GM21515 (cell line): ENCODE data around the gene XRCC4.
"Not testable (repeated sequence)": the region's sequence is repeated elsewhere in the genome, so short reads cannot be mapped to it uniquely, and the experiment has no call there.

Source experiments
- ATAC-seq: cut with Tn5 transposase; IDR thresholded peaks from one replicate; pipeline ENCODE4 v1.9.1; 2021; ENCODE audit not compliant: unreplicated experiment

The XRCC4 gene

DNA sequence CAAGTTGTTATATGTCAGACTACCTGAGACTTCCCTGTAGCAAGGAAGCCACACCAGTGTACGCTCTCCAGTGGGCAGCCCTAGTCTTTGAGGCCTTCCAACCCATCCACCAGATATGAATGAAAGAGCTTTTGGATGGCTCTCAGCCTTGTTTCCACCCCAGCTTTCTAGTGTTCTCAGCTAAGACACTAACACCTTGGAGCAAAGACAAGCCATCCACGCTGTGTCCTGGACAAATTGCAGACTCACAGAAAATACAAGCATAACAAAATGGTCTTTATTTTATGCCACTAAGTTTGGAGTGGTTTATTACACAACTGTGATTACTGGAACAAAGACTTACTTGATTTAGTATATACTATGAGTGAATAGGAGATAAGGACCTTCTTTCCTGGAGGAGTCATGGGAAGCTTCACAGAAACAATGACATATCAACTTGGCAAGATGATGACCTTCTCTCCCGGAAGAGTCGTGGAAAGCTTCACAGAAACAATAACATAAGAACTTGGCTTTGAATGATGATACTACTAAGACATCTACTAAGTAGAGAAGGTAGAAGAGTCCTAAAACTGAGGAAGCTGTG, 260.2 kb downstream of the XRCC4 start:
- no peak for ATAC-seq

DNA sequence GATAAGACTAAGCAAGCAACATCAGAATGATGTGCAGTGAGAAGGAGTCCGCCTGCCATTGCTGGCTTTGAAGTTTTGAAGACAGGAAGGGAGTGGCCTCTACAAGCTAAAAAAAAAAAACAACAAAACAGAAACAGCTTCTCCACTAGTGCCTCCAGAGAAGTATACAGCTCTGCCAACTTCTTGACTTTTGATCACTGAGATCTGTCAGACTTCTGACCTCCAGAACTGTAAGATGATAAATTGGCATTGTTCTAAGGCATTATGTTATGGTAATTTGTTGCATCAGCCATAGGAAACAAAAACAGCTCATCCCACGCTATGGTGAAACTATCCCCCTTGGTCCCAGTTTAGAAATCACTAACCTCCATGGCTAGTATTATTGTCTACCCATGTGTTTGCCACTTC, 263.2 kb downstream of the XRCC4 start:
- ATAC-seq: no peak

DNA sequence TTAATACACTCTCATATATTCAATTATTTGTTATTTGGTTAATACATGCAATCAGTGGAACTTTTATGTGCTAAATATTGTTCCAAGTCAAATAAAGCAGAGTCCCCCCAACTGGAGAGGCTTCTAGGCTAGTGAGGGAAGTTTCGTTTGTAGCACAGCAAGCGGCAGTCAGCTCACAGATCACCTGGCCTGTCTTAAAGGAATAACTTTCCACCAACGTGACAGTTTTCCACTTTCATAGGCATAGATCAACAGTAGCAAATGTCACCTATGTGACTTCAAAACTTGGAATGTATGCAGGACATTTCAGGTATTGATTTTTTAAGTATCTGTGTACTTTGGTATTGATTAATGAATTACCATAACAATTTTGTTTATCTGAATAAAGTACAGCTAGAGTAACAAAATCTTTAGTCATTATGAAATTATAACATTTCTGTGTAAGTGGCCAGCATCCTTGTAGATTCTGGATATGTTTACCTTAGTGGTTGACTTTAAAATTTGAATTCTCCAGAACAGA, 264.5 kb downstream of the XRCC4 start:
- no peak for ATAC-seq

DNA sequence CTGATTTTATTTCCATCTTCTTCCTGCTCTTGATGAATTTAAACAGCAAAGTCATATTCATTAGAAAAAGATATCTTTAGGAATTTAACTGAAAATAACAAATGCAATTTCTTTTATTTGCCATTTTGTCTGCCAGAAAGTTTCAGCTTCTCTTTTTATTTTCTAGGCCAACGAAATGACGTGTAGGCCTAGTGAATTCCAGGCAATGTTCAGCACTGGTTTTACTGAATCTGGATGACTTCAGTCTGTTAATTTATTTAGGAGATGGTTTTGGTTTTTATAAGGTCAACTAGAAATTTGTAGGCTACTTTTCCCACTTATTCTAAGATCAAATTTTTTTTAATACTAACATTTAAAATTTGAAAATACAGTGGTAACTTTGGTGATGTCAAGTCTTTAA, 265.1 kb downstream of the XRCC4 start:
- ATAC-seq: no peak

DNA sequence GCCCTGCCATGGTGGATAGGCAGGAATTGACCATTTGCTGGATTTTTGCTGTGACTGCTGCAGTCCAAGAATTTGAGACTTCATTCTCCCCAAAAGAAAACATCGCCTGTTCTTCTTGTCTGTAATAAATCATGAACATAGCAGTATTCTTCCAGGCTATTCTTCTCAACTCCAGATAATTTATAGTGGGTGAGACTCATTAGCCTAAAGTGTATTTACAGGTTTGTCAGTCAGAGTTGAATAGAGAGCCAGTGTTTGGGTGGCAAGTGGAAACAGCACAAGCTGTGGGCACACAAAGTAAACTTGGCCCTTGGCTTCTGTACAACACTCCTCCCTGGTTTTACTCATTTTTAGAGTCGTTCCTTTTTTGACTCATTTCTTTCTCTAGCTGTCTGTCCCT, 266.0 kb downstream of the XRCC4 start:
- ATAC-seq: no peak

DNA sequence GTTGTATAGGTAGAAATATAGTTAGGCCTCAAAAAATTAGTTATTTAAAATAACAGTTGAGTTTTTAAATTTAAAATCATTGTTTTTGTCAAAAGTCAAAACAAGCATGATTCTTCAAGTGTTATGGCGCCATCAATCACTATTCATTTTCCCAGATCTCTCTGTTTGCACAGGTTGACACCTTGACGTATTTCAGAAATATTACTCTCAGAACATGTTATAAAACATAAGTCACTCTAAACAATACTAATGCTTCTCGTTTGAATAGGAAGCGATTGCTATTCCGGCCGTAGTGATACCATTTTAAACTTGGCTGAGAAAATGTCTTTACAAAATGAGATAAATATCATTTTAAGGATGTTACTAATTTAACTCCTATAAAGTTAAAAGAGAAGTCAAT, 268.1 kb downstream of the XRCC4 start:
- ATAC-seq: no peak

DNA sequence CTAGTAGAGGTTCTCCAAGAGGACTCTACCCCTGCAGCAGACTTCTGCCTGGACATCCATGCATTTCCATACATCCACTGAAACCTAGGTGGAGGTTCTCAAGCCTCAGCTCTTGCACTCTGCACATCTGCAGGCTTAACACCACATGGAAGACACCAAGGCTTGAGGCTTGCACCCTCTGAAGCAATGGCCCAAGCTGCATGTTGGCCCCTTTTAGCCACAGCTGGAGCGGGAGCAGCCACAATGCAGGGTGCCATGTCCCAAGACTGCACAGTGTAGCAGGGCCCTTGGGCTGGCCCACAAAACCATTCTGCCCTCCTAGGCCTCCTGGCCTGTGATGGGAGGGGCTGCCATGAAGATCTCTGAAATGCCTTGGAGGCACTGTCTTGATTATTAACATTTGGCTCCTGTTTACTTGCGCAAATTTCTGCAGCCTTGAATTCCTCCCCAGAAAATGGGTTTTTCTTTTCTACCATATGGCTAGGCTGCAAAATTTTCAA, 271.0 kb downstream of the XRCC4 start:
- ATAC-seq: no peak

DNA sequence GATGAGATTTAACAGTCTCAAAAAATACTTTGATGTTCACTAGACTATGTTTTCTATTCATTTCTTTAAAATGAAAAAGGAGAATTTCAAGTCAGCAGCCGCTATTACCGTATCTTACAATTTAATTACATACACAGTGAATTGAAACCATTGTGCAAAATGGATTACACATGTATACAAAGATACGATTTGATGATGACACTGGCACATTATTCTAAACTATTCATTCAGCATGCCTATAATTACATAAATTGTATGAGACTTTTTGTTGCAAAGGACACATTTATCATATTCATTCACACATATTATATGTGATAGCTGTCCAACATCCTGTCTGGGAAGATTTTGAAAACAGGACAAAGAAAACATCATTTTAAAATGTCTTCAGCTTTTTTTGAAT, 275.9 kb downstream of the XRCC4 start:
- ATAC-seq: no peak

DNA sequence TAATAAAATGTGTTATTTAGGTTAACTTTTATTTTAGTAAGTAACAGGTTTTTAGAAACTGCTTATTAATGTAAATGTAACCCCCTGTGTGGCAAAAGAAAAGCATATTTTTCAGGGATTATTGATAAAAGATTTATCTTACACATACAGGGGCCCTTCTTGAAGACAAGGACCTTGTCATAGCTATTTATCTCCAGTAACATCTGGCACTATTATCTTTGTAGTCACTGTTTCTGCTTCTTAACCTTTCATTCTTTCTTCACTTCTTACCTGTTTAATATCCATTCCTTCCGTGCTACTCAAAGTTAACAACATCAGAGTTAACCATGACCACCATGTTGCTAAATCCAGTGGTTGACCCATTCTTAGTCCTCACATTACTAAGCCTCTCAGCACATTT, 276.4 kb downstream of the XRCC4 start:
- ATAC-seq: no peak

DNA sequence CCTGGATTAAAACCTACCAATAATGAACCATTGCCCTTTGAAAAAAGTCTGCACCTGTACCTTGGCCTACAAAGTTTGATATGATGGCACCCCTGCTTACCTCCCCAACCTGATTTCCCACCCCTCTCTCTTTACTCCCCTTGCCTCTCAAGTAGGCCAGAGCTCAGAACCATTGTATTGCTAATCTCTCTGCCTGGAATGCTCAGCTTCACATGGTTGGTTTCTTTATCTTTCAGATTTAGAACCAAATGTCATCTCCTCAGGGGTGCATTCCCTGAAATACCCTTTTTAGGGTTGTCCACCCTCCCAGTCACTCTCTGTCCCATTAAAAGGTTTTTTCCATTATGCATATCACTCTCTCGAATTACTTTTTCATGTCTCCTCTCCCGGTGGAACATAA, 277.6 kb downstream of the XRCC4 start:
- ATAC-seq: no peak

DNA sequence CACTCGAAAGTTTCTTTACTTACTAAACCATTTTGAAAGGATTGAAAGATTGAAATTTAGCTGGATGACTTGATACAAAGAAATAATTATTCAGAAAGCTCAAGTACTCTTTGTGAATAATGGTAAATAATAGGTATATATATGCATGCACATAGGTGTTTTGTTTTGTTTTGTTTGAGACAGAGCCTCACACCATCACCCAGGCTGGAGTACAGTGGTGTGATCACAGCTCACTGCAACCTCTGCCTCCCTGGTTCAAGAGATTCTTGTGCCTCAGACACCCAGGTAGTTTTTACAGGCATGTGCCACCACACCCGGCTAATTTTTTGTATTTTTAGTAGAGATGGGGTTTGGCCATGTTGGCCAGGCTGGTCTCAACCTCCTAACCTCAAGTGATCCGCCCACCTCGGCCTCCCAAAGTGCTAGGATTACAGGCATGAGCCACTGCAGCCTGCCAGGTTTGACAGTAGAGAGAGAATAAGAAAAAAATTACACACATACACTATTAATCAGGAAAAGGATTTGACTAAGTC, 278.2 kb downstream of the XRCC4 start:
- ATAC-seq: not testable (repeated sequence)

DNA sequence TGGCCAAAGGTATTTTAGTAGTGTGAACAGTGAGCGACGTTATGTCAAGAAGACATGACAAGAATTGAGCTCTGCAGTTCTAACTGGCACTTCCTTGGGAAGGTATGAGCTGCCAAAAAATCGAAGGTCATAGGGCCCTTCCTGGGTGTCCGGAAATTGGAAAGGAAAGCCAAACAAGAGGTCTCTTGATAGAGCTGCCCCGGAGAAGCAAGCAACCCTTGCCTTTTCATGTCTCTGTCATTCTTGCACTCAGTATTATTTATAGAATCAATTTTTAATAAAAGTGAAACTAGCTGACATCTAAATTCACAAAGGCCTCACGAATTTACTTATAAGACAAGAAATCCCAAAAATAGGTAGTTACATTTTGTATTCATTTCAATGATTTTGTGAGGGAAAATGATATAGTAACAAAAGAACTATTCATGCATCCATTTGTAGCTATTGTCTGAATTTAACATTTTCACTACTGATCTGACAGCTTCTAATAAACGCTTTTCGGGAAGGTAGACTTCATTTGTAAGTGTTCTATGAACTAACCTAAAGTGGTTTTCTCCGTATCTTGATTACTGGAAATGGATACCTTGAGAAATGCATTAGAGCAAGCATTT, 280.4 kb downstream of the XRCC4 start:
- no peak for ATAC-seq

DNA sequence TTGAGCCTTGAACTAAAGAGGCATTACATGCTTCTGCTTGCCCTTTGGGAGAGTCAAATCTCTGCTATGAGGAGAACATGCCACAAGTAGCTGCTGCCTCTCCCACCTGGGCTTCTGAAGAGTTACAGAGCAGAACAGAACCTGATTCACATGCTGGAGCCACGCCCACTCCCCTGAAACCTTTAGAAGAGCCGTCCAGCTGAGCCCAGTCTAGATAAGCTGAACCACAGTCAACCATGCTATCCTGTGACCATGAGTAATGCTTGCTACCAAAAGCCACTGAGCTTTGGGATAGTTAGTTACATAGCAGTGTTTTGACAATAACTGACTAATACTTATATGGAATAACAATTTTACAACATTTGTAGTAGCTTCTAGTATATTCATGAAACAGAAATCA, 283.2 kb downstream of the XRCC4 start:
- no peak for ATAC-seq

DNA sequence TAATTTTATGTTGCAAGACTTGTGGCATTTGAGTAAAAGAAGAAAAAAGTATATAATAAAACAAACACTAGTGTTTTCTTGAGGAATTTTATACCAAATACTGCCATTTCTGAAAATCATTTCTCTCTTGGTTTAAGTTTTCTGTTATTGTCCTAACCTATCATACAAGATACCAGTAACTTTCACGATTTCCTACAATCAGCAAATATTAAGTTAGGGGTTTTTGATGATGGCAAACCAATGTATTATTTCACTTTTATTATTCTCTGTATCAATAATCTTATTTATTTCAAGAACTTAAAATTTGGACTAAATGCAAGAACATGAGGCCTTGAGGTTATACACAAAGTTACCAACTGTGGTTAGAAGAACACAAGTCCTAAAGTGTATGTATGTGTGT, 285.2 kb downstream of the XRCC4 start:
- no peak for ATAC-seq

DNA sequence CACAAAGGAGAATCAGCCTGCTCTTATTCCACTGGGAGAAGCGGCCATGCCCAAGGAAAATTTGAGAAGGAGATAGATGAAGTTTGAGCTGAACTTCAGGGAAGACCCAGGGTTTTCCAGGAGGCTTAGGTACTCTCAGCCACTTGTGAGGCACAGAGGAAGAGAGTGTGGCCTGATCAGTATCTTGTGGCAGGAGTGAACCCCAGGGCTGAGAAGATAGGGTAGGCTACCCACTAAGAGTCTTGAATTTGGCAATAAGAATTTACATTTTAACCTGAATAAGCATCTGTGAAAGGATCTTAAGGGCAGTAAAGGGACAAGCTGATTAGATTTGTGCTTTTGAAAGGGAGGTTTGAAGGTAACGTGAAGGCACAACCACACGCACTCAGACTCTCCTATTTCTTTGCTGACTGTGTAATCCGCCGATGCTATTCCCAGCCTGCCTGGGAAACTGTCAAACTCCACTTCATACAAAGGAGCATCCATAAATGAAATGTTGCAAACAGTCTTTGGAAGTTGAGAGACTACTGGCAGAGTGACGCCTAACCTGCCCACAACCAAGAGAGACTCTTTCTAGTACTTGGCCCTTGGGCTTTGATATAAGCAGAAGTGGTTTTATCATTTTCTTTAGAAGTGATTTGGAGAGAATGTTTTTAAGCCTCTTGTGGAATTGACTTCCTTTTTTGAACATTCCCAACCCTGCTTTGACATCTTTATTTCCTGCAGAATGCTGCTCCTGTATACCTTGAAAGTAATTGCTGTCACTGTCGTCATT, 286.0 kb downstream of the XRCC4 start:
- no peak for ATAC-seq

DNA sequence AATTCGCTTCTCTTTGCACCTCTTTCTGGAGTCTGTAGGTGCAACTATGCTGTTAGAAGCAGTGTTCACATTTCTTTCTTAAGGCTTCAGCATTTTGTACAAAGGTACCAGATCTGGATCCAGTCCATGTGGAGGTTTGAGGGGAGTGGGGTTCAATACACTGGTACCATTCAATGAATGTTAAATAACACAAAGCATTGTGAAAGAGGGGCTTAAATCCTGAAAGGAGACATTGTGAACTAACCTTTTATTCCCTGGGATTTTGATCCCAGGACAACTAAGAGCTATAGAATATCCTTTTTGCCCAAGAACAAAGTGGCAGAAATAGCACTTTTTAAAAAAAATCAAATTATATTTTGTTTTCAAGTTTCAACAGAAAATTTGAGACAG, 286.5 kb downstream of the XRCC4 start:
- no peak for ATAC-seq

DNA sequence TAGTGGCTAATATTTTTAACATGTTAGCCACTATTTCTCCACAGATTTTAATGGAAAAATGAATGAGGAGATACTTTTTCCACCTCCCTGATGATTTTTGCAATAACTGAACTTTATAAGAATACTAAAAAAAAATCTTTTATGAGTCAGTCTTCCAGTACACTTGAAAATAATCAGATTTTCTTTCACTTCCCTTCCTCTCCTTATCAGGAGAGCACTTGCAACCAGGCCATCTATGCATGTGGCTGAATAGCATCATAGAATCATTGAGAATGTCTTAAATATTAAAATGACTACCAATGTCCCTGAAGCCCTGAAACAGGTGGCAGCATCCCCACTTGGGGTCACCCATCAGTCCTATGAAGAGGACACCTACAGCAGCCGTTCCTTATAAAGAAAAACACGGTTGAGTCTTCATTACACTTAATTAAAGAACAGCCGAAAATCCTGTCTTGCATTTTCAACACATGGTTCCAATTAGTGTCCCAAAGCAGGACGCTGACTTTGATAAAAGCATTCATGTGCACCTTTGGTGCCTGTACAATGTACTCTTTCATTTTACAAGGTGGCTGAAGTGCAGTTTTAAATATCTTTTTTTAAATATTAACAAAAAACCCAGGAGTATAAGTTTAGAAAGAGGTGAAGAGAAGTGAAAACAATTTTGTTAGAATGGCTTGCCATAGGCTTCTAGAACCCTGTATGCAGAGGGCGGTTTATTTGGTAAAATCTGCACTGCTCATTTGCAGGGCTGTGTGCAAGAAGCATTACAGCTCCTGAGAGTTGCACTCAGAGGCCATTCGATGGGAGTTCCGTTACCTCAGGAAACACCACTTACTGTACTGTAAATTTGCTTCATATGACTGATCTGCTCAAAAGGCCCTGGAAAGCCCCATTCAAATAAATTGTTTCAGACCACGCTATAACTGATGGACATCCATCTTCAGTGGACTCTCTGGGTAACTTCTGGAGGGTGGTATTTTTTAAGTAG, 287.3 kb downstream of the XRCC4 start:
- peak; percentile 49 for ATAC-seq

DNA sequence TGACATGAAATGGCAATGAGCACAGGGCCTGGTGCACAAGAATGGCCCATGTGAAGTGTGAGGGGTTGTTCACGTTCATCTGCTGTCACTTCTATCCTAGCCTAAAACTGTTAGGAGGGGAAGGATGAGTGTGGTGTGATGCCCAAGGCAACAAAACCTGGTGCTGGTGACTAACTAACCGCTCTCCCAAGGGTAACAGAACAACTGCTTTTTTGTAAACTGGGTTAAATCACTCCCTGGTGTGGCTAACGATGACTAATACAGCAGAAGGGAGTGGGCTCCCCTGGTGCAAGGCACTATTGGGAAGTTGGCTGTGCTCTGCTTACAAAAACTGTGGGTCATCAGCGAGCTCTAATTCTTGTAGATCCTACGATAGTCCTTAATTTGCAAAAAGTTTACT, 291.0 kb downstream of the XRCC4 start:
- peak; percentile 44 for ATAC-seq

DNA sequence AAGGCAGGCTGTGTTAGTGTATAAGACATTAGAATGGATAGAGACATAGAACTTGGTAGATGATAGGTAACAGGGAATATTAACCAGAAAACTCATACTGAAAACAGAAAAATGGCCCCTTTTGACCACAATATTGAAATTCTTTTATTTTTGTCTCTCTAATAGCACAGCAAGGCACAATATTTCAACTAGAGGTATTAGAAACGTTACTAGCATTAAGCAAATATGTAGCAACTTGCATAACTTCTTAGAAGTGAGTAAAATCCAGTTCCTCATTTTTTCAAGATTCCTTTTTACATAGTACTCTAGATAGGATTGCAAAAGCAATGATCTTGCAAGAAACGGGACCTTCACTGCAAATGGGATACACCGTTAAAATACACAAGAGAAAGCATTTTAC, 291.5 kb downstream of the XRCC4 start:
- peak; percentile 36 for ATAC-seq

DNA sequence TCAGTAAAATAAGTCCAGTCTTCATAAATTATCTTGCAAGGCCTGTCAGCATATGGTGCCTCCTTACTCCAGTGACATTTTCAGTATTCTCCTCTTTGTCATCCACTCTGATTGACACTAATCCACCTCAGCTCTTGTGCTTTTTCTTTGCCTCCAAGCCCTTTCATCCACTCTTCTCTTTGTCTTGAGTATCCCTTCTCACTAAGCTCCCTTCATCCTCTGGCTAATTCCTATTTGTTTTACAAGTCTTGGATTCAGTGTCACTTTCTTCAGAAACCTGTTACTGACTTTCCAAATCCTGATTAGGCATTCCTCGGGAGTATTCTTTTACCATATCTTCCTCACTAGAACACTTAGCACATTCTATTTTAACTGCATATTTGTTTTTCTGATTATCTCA, 293.6 kb downstream of the XRCC4 start:
- no peak for ATAC-seq

DNA sequence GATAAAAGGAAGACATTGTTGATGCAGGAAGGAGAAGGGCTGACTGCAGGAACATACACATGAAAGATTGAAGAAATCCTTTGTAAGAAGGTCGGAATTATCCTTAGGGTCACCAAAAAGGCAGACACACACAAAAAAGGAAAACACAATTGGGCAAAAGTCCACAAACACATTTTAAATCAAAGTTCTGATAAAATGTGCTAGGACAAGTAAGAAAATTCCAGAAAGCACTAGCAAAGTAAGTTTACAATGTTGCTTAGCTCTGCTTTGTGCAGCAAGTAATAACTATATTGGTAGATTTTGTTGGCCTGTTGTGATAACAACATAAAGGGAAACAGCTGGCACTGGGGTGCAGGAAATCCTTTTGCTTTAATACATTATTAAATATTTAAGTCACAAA, 294.4 kb downstream of the XRCC4 start:
- ATAC-seq: no peak
